Measurements from ENCODE around the gene HEG1.
"Not testable (repeated sequence)": the region's sequence is repeated elsewhere in the genome, so short reads cannot be mapped to it uniquely, and the experiment has no call there.

The HEG1 gene, protein sequence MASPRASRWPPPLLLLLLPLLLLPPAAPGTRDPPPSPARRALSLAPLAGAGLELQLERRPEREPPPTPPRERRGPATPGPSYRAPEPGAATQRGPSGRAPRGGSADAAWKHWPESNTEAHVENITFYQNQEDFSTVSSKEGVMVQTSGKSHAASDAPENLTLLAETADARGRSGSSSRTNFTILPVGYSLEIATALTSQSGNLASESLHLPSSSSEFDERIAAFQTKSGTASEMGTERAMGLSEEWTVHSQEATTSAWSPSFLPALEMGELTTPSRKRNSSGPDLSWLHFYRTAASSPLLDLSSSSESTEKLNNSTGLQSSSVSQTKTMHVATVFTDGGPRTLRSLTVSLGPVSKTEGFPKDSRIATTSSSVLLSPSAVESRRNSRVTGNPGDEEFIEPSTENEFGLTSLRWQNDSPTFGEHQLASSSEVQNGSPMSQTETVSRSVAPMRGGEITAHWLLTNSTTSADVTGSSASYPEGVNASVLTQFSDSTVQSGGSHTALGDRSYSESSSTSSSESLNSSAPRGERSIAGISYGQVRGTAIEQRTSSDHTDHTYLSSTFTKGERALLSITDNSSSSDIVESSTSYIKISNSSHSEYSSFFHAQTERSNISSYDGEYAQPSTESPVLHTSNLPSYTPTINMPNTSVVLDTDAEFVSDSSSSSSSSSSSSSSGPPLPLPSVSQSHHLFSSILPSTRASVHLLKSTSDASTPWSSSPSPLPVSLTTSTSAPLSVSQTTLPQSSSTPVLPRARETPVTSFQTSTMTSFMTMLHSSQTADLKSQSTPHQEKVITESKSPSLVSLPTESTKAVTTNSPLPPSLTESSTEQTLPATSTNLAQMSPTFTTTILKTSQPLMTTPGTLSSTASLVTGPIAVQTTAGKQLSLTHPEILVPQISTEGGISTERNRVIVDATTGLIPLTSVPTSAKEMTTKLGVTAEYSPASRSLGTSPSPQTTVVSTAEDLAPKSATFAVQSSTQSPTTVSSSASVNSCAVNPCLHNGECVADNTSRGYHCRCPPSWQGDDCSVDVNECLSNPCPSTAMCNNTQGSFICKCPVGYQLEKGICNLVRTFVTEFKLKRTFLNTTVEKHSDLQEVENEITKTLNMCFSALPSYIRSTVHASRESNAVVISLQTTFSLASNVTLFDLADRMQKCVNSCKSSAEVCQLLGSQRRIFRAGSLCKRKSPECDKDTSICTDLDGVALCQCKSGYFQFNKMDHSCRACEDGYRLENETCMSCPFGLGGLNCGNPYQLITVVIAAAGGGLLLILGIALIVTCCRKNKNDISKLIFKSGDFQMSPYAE (N-terminal part only)

DNA sequence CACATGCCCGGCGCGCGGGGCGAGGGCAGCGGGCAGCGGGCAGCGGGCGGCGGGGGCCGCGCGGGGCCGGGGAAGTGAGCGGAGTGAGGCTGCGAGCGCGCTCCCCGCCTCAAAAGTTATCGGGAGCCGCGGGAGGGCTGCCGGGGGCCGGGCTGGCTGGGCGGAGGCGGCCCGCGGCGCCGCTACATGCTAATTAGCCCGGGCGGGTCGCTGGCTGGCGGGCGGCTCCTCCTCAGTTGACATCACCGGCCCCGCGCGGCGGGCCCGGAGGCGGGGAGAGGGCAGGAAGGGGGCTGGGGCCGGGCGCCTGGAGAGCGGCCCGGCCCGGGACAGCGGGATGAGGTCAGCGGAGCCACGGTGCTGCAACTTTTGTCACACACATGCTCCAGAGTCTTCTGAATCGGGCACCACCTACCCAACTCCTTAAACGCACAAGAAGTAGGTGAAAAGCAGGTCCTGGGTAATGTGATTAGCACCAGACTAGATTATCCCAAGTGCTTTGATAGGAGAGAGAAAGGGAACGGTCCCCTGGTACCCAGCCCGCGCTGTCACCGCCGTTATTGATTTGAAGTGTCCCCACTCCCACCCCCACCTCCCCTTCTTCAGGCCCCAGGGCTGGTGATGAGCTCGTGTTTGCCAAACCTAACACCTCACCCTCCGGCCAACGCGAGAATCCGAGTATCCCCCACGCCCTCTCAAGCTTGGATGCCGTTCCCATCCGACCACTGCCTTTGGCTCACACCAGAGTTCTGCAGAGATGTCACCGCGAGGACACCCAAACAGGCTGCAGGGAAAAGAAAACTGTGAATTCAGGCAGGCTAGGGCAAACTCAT lies at the start of gene HEG1:
Gene HEG1, minus strand, starts transcription at position 85 of the 833 bp plus-strand sequence. CDS start 107 bp downstream, outside the sequence.
- Histone ChIP-seq H3K9ac (ENCODE audit: low read length) (peak within 1 kb of the TSS; percentile 49), H3K4me3 (ENCODE audit: low read length) (peak within 1 kb of the TSS; percentile 79), H3K4me1 (ENCODE audit: control insufficient read depth, insufficient read depth, low read length) (peaks cover 55% of the 10 kb centered on the region), H3K27ac (ENCODE audit: low read depth, low read length) (peak within 1 kb of the TSS; percentile 83), H3K27me3 (ENCODE audit: control insufficient read depth, insufficient read depth, low read length) (no peaks in the 10 kb centered on the region), H3K36me3 (ENCODE audit: control insufficient read depth, insufficient read depth, low read length) (no peaks in the 10 kb centered on the region)

DNA sequence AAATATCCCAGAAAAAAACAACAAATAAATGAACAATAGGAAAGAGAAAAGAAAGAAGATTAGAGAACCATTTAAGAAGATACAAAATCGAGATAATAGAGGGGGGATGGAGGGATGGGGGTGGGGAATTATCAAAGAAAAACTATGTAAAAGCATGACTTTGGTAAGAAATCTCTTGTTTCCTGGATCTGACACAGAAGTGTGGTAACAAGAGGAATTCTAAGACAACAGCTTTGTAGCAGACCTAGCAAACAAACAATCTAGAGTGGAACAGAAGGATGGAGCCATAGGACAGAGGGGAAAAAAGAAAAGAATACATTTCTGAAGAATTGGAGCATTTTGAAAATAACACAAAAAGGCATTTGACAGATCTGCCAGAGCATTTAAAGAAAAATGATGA lies 49.3 kb upstream of the HEG1 start:
- Histone ChIP-seq H3K27ac (ENCODE audit: low read depth, low read length) (no peak overlapping the region), H3K36me3 (ENCODE audit: control insufficient read depth, insufficient read depth, low read length) (no peaks in the 10 kb centered on the region), H3K4me3 (ENCODE audit: low read length) (no peak overlapping the region), H3K27me3 (ENCODE audit: control insufficient read depth, insufficient read depth, low read length) (no peaks in the 10 kb centered on the region), H3K4me1 (ENCODE audit: control insufficient read depth, insufficient read depth, low read length) (no peaks in the 10 kb centered on the region), H3K9ac (ENCODE audit: low read length) (no peak overlapping the region)

DNA sequence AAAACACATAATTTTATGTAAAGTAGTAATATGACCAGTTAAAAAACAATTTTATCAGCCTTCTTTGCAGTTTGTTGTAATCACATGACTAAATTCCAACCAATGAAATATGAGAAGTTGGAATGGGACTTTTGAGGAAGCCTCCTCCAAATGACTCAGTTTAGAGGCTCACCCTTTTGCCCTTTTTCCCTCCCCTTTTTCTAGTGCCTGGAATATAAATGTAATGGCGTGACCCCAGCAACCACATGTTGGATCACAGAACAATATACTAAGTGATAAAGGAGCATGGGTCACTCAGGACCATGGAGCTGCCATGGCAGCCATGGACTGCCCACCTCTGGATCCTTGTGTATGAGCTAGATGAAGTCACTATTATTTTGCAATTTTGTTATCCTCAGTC lies 48.8 kb upstream of the HEG1 start:
- Histone ChIP-seq H3K4me3 (ENCODE audit: low read length) (no peak overlapping the region), H3K27me3 (ENCODE audit: control insufficient read depth, insufficient read depth, low read length) (no peaks in the 10 kb centered on the region), H3K27ac (ENCODE audit: low read depth, low read length) (no peak overlapping the region)

DNA sequence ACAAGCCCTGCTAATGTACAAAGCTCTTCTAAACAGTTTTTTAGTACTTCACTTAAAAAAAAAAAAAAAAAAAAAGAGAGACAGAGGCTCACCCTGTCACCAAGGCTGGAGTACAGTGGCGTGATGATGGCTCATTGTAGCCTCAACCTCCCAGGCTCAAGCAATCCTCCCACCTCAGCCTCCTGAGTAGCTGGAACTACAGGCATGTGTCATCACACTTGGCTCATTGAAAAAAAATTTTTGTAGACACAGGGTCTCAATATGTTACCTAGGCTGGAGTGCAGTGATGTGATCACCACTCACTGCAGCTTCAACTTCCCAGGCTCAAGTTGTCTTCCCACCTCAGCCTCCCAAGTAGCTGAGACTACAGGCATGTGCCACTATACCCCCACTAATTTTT lies 47.6 kb upstream of the HEG1 start:
- H3K36me3 ChIP-seq (ENCODE audit: control insufficient read depth, insufficient read depth, low read length) = no peaks in the 10 kb centered on the region
- H3K27ac ChIP-seq (ENCODE audit: low read depth, low read length) = no peak overlapping the region
- no peak overlapping the region for H3K9ac ChIP-seq (ENCODE audit: low read length)
- no peaks in the 10 kb centered on the region for H3K27me3 ChIP-seq (ENCODE audit: control insufficient read depth, insufficient read depth, low read length)
- H3K4me1 ChIP-seq (ENCODE audit: control insufficient read depth, insufficient read depth, low read length) = no peaks in the 10 kb centered on the region
- H3K4me3 ChIP-seq (ENCODE audit: low read length) = no peak overlapping the region

More for the DNA sequence above, 48.8 kb upstream of the HEG1 start:
- Histone ChIP-seq H3K4me1 (ENCODE audit: control insufficient read depth, insufficient read depth, low read length) (no peaks in the 10 kb centered on the region), H3K9ac (ENCODE audit: low read length) (no peak overlapping the region), H3K36me3 (ENCODE audit: control insufficient read depth, insufficient read depth, low read length) (no peaks in the 10 kb centered on the region)

DNA sequence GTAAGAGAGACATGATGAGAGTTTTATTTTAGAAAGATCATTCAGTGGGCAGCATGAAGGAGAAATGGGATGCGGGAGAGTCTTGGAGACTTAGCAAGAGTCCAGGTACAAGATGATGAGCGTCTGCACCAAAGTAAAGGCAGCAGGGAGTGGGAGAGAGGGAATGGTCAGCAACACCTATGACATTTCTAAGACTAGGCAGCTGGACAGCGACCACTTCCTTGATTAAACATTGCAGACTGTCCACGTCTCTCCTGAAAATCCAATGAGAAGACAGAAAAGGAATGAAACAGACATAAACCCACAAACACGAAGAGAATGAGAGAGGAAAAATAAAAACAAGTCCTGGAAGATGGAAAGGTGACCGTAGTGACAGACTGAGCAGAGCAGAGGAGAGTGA lies 46.7 kb upstream of the HEG1 start:
- no peak overlapping the region for H3K4me3 ChIP-seq (ENCODE audit: low read length)
- H3K27me3 ChIP-seq (ENCODE audit: control insufficient read depth, insufficient read depth, low read length) = no peaks in the 10 kb centered on the region
- H3K36me3 ChIP-seq (ENCODE audit: control insufficient read depth, insufficient read depth, low read length) = no peaks in the 10 kb centered on the region
- H3K9ac ChIP-seq (ENCODE audit: low read length) = no peak overlapping the region
- no peaks in the 10 kb centered on the region for H3K4me1 ChIP-seq (ENCODE audit: control insufficient read depth, insufficient read depth, low read length)
- no peak overlapping the region for H3K27ac ChIP-seq (ENCODE audit: low read depth, low read length)

DNA sequence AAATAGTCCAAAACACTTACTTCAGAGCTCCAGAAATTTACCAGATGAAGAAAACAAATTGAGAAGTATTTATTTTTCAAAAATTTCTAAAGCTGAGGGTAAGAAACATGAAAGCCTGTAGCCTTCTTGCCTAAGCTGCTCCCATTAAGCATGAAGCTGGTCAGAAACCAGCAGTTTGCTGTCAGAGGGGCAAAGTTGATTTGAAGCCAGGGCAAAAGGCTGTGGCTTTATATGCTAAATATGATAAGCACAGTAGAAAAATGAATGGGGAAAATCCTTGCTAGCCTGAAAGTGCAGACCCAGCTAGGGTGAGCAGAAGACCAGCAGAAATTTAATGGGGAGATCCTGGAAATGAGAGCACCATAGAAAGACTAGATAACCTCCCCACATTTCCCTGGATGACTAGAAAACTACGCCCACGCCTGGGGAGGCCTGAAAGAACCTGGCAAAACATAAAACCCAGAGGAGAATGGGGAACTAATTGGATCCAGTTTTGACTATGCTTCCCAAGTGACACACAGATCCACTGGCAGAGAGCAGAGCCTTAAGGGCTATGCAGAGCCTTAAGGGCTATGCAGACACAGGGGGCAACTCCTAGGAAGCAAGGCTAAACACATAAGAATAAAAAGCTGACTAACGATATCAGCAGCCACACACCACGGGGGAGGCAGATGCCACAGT lies 43.0 kb upstream of the HEG1 start:
- H3K9ac ChIP-seq (ENCODE audit: low read length) = no peak overlapping the region
- no peaks in the 10 kb centered on the region for H3K36me3 ChIP-seq (ENCODE audit: control insufficient read depth, insufficient read depth, low read length)
- no peak overlapping the region for H3K27ac ChIP-seq (ENCODE audit: low read depth, low read length)
- no peak overlapping the region for H3K4me3 ChIP-seq (ENCODE audit: low read length)
- no peaks in the 10 kb centered on the region for H3K4me1 ChIP-seq (ENCODE audit: control insufficient read depth, insufficient read depth, low read length)
- no peaks in the 10 kb centered on the region for H3K27me3 ChIP-seq (ENCODE audit: control insufficient read depth, insufficient read depth, low read length)

DNA sequence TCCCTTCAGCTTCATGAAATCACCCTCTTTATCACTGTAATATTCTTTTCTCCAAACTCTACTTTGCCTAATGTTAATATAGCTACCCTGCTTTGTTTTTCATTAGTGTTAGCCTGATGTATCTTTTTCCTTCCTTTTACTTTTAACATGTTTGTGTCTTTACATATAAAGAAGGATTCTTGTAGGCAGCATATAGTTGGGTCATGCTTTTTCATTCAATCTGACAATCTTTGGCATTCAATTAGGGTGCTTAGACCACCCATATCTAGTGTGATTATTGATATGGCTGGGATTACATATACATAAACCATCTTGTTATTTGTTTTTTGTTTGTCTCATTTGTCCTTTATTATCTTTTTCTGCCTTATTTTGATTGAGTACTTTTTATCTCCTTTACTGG lies 34.9 kb upstream of the HEG1 start:
- H3K9ac ChIP-seq (ENCODE audit: low read length) = no peak overlapping the region
- H3K4me3 ChIP-seq (ENCODE audit: low read length) = no peak overlapping the region
- no peaks in the 10 kb centered on the region for H3K4me1 ChIP-seq (ENCODE audit: control insufficient read depth, insufficient read depth, low read length)
- H3K36me3 ChIP-seq (ENCODE audit: control insufficient read depth, insufficient read depth, low read length) = no peaks in the 10 kb centered on the region
- H3K27me3 ChIP-seq (ENCODE audit: control insufficient read depth, insufficient read depth, low read length) = no peaks in the 10 kb centered on the region
- H3K27ac ChIP-seq (ENCODE audit: low read depth, low read length) = no peak overlapping the region

DNA sequence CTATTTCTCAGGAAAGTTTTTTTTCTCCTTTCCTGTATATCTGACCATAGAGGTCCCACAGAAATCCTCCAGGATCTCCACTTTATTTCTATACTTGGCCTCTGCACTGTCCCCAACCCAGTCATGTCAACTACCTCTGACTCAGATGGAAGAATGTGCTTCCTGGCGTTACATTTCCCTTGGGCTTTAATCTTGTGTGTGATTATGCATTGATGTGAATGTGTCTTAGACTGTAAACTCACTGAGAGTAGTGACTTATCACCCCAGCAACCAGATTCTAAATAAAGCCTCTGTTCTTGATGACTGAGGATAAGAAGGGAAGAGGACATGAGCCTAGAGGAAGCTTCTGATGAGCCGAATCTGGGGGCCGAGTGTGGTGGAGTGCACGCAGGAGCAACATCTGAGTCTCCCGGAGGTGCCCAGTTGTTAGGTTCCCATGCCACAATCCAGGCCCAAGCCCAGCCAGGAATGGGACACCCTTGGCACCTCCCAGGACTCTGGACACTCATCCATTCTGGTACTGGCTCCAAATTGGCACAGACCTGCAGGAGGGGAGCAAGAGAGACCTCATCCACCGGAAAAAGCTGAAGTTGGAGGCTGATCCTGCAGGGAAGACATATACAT lies 32.1 kb upstream of the HEG1 start:
- H3K4me3 ChIP-seq (ENCODE audit: low read length) = no peak overlapping the region

DNA sequence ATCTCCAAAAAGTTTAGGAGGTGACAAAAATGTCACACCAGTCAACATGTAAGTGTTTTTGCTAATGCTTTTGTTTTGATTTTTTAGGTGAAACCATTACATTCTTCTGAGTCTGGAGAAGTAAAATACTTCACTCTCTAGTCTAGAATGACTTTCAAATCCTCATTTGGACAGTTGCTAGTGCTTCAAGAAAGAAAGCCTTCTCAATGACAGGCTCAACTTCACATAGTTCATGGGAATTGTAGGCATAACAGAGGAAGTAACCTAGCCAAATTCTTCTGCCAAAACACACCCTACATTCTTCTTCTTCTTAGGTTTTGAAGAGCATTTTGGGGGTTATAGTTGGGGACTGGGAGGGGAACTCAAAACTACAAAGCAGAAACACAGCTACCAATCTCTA lies 29.4 kb upstream of the HEG1 start:
- Histone ChIP-seq H3K36me3 (ENCODE audit: control insufficient read depth, insufficient read depth, low read length) (no peaks in the 10 kb centered on the region), H3K27ac (ENCODE audit: low read depth, low read length) (no peak overlapping the region), H3K9ac (ENCODE audit: low read length) (no peak overlapping the region), H3K27me3 (ENCODE audit: control insufficient read depth, insufficient read depth, low read length) (no peaks in the 10 kb centered on the region), H3K4me1 (ENCODE audit: control insufficient read depth, insufficient read depth, low read length) (no peaks in the 10 kb centered on the region), H3K4me3 (ENCODE audit: low read length) (no peak overlapping the region)

More for the DNA sequence above, 32.1 kb upstream of the HEG1 start:
- no peaks in the 10 kb centered on the region for H3K36me3 ChIP-seq (ENCODE audit: control insufficient read depth, insufficient read depth, low read length)
- no peaks in the 10 kb centered on the region for H3K4me1 ChIP-seq (ENCODE audit: control insufficient read depth, insufficient read depth, low read length)
- H3K9ac ChIP-seq (ENCODE audit: low read length) = no peak overlapping the region
- no peaks in the 10 kb centered on the region for H3K27me3 ChIP-seq (ENCODE audit: control insufficient read depth, insufficient read depth, low read length)
- no peak overlapping the region for H3K27ac ChIP-seq (ENCODE audit: low read depth, low read length)

DNA sequence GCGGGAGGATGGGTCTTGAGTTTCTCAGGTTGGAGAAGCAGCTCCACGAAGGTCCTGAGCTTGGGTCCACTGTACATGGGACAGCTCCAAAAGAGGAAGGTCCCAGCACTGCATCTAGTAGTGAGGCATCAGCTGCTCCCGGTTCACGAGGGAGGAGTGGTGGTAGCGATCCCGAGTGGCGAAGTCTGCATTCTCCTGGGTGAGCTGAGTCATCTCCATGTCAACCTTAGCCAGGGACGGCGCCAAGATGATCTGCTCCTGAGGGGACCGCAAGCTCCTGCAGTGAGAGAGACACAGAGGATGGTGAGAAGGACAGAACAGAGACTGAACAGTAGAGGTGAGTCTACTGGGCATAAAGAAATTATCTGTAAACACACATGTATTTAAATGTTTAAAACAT lies 28.0 kb upstream of the HEG1 start:
- Histone ChIP-seq H3K36me3 (ENCODE audit: control insufficient read depth, insufficient read depth, low read length) (no peaks in the 10 kb centered on the region), H3K27me3 (ENCODE audit: control insufficient read depth, insufficient read depth, low read length) (no peaks in the 10 kb centered on the region), H3K4me1 (ENCODE audit: control insufficient read depth, insufficient read depth, low read length) (no peaks in the 10 kb centered on the region), H3K27ac (ENCODE audit: low read depth, low read length) (no peak overlapping the region), H3K9ac (ENCODE audit: low read length) (no peak overlapping the region), H3K4me3 (ENCODE audit: low read length) (no peak overlapping the region)

DNA sequence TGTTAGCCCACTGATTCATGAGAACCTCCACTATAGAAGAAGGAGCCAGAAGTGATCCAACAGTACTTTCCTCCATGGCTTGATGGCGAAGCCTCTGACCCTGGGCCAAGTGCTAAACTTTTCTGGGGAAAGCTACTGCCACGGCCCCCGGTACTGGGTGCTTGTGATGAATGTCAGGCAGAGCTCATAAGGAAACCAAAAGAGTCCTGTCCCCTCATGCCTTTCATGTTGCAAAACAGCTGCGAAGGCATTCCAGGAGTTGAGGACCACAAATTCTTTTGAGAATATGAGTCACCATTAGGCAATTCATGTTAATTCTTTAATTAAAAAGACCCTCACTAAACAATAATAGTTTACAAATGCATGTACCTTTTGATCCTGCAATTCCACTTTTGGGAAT lies 26.5 kb upstream of the HEG1 start:
- not testable (repeated sequence) for H3K27me3 ChIP-seq (ENCODE audit: control insufficient read depth, insufficient read depth, low read length); H3K4me1 ChIP-seq (ENCODE audit: control insufficient read depth, insufficient read depth, low read length); H3K4me3 ChIP-seq (ENCODE audit: low read length)

More for the DNA sequence above, 26.5 kb upstream of the HEG1 start:
- H3K27ac ChIP-seq (ENCODE audit: low read depth, low read length); H3K9ac ChIP-seq (ENCODE audit: low read length); H3K36me3 ChIP-seq (ENCODE audit: control insufficient read depth, insufficient read depth, low read length): not testable (repeated sequence)

Data from rectal smooth muscle tissue (tissue), 1 donor.